Kidney capillary endothelial cell (primary cell): ENCODE measurements around the gene SEZ6L.

Experiments
- DNase-seq: peaks from one replicate; pipeline ENCODE4 v3.0.0-alpha.2; 2018; ENCODE audit warnings: low spot score

SEZ6L gene

DNA sequence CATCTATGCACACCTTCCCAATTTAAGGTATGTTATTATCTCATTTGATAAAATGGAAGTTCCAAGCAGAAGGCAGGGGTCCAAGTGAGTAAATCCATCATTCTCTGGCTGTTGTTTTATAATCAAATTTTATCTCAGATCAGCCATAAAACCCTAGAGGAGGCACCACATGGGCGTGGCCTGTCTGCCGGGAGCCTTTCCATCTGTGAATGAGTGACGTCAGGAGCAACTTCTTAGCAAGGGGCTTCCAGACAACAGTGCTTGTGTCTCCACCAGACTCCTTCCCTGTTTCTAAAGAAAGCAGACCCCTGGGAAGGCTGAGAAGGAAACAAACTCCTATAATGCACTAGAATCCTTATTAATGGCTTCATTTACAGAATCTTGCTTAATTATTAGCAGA, 13.5 kb downstream of the SEZ6L start:
- no peak for DNase-seq

GRCh38 chr22:26185190-26185589, 15.9 kb downstream of the SEZ6L start:
- no peak for DNase-seq

DNA sequence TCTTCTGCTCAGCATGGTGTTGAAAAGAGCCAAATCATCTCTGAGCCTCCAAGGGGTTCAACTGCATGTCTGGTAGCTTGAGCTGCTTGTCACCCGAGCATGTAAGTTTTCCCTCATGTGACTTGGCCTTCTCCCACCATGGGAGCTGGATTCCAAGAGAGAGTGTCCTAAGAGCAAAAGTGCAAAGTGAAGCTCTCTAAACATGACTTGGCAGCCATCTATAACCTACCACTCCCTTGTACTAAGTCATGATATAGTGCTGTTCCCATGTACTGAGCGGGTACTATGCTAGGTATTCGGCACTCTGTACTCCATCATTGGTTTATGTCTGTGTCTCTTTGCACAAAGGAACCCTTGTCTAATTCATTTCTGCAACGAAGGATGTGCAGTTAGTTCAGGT, 19.1 kb downstream of the SEZ6L start:
- DNase-seq, result no peak

DNA sequence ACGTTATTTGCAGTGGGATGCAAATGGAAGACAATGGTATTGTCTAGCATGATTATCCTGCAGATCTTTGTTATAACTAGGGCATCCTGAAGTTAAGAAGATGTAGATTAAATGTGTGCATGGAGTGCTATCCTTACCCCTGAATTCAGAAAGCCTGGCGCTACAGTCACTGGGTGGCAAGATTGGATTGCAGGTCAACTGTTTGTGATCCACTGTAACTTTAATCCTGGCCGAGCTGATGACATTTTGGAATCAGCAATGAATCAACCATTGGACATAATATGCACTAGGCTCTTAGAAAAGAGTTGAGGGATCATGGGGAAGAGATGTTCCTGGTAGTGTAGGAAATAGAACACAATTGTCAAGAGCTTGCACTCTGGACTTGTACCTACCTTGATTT, 25.1 kb downstream of the SEZ6L start:
- no peak for DNase-seq

- no peak for DNase-seq
Observed at GRCh38 chr22:26194877-26195276, 25.6 kb downstream of the SEZ6L start.

DNA sequence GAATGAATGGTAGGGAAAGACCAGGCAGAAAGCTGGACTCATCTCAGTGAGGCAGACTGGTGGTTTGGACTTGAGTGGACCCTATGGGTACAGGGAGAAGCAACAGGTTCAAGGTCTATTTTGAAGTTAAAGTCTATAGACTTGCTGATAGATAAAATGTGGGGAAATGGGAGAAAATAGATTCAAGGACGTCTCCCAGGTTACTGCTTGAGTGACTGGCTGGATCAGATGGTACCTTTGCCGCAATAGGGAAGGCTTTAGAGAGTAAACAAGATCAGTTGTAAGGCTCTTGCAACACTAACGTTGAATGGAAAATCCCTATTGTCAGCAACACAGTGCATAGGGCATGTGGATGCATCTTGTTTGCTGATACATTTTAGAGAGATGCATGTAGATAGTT, 27.4 kb downstream of the SEZ6L start:
- no peak for DNase-seq

DNA sequence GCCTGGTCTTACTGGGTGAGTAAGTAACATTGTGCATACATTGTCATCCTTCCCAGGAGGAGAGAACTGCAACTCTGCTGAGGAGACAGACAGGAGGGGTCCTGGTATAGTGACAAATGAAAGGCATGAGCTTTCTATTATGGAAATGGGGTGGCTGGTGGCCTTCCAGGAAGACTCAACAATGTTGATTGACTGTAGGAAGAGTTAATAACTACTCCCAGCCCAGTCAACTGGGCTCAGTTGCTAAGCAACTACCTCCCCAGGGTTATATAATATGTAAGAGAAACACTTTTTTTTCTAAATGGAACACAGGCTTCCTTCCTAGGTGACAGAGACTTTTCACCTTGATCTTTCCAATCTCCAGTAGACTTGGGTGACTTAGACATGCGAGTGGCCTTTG, 28.2 kb downstream of the SEZ6L start:
- DNase-seq, result no peak

DNA sequence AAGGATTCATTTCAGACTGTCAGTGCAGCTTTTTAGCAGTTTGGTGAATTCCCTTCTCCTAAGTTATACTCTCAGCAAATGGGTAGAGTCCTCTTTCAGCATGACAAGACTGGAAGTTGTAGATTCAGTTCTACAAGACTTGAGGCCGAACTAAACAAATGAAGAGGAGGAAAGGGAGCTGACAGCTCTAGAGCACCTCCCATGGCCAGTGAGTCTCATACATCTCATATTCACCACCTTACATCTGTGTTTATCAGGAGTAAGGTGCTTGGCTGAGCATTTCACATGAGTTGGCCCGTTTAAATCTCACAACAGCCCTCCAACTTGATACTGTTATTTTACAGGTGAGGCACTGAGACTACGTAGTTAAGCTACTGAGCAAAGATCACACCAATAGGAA, 30.4 kb downstream of the SEZ6L start:
- DNase-seq, result no peak

DNA sequence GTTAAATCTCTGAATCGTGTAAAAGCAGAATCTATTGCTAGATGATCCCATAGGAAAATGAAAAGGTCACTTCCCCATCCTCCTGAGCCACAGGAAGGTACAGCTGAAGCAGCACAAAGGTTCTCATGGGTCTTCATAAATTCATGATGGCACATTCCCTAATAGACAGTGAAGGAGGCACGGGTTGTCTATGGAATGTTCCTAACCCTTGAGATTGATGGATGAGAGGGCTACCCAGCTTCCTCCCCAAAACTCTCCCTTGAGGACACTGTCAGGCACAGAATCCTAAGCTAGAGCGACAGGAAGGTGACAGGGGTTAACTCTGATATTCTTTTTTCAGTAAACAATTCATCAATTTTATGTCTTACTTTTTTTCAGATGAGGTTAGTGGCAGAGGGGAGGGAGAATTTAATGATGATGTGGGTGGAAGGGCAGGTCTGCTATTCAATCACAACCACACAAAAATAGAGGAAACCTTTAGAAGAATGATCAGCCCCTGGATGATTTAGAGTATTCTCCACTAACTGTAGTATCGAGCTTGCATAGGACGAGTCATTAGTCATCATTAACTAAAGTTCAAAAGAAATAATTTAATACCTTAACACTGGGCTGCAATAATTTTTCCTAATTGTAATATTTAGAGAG, 33.1 kb downstream of the SEZ6L start:
- DNase-seq, result no peak

DNA sequence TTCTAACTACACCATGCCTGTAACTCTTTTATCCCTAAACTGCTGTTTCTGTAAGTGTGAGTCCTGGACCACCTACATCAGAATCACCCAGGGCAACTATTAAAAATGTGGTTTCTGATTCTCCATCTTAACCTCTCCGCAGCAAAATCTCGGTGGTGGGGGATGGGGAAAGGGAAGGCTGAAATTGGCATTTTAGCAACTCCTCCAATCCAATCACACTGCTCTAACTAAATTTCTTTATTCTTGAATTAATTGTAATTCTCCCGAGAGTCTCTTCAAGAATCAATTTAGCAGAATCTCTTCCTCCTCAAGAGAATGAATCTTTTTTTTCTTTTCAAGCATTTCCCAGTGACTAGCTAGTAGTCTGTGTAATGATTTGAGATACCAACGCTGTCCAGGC, 36.2 kb downstream of the SEZ6L start:
- DNase-seq, result no peak

DNA sequence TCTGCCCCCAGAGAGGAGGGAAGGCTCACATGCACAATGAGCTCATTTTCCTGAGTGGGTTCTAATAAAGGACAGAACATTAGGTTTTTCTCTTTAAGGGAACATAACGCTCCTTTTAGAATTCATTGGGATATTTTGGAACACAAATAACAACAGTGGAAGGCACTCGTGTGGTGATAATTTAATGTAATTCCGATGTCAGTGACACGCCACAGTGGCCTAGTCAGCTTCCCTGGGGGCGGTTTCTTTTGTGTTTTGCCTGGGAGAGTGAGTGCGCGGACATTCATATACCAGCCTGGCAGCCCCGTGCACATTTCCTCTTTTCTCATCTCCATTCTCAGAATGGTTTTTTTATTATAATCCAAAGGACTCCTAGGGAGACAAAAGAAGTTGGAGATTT, 41.1 kb downstream of the SEZ6L start:
- DNase-seq, result no peak

DNA sequence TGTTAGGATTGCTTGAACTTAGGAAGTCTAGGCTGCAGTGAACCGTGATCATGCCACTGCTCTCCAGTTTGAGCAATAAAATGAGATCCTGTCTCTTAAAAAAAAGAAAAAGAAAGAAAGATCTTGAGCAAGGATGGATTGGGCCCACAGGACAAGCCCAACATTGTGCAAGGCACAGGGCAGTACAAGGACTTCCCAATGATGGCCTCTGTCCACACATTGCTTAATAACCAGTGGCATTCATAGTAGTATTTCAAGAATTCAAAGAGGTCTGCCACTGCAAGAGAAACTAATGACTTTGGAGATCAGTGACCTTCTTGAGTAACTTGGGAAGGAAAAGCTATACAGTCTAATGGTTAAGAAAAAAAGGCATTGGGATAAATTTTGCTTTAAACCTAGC, 44.6 kb downstream of the SEZ6L start:
- DNase-seq, result no peak

DNA sequence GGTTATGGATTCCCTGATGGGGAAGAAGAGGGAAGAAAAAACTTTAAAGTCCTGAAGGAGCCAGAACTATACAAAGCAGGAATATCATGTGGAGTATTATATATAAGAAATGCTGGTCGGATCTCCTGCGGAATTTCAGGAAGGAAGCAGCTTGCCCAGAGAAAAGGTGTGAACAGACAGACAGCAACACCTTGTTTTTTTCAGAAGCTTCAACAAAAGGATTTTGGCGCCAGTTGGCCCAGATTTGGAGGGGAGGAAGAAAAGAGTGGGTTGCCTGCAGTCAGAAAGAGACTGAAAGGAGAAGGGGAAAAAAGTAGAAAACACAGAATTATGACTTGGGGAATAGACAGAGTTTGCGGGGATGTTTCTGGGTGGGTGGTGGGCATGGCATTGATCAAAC, 45.2 kb downstream of the SEZ6L start:
- no peak for DNase-seq

DNA sequence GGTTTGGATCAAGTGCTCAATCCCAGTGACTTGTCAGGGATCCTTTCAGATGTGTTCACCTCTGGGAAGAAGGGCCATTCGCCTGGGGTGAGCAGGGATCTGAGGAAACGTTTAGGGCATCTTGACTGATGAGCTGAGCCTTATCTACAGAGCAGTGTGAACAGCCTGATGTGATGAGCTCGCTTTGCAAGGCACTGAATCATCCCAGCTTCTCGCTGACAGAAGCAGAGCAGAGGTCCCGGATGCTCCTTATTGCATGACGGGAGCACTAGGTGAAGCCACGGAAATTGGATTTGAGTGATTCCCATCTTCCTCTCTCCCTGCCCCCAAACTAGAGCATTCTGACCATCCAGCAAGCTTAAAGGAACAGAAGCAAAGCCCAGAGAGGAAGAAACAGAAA, 46.5 kb downstream of the SEZ6L start:
- DNase-seq, result no peak

DNA sequence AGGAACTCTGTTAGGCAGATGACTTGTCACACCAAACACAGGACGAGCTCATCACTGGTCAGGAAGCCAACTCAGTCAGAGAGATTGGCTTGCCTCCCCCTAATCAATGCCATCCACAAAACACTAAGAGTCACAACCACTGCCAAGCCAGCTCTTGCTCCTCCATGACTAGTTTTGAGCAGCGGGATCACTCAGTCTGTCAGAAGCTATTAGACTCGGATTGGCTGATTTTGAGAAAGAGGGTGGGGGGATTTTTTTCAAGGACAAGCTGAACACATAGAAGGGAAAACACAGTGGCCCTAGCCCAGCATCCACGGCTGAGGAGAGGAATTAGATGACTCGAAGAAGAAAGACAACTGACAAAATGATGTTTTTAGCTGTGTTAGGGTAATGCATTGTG, 55.9 kb downstream of the SEZ6L start:
- no peak for DNase-seq

DNA sequence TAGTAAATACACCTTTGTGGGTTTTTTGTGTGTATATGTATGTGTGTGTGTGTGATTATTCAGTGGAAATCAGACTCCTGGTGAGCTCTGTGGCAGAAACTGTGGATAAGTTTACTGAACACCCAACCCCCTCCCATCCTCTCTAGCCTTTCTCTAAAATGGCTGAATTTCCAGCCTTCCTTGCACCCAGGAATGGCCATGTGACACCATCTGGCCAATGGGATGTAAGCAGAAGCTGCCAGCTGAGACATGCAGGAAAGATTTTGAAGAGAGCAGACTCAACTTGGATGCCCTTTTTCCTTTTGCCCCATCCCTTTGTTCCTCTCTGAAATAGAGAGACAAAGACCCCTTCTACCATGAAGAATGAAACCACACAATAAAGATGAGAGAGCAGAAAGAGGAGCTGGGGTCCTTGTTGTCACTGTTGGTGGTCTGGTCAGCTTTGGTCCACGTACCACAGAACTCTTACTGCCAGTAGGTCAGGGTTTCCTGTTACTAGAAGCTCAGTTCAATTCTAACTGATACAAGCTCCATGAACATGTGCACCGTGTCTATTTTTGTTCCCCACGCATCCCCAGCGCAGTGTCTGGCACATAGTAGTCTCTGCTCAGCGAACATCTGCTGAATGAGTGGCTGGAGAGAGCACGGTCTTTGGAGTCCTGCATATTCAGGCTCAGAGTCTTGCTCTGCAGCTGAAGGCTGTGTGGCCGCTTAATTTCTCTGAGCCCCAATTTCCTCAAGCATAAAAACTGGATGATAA, 57.5 kb downstream of the SEZ6L start:
- DNase-seq, result no peak

DNA sequence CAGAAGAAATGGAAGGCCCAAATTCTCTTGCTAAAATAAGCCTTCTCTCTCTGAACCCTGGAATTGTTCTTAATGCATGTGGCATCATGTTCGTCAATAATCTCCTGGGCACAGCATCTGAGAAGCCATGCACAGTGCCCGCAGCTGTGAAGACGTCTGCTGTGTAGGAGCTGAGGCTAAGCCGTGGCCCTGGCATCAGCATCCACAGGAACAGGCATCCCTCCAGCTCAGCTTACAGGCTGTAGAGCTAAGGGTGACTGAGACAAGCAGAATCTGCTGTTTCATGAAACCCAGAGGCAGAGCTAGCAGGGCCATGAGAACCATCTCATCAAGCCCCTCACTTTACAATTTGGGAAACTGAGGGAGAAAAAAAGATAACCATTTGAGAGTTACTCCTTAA, 60.6 kb downstream of the SEZ6L start:
- no peak for DNase-seq

GRCh38 chr22:26234296-26234695, 65.0 kb downstream of the SEZ6L start:
- DNase-seq, result no peak

- no peak for DNase-seq
Observed at GRCh38 chr22:26235792-26236487, 66.7 kb downstream of the SEZ6L start.

DNA sequence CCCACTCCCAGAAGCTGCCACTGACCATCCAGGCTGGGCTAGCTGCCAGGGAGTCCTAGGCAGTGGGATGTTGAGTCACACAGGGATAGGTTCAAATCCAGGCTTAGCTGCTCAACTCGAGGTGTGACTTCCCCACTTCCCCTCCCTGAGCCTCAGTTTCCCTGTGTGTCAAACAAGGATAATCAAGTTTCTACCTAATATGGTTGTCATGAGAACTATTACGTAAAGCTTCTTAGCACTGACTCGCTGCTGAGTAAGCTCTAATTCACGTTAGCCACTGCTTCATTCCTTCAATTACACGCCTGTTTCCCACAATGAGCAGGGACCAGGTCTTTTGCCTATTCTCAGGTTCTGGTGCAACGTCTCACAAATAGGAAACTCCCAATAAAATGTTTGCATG, 67.7 kb downstream of the SEZ6L start:
- DNase-seq, result no peak

- DNase-seq, result no peak
Observed at GRCh38 chr22:26238596-26238995, 69.3 kb downstream of the SEZ6L start.

DNA sequence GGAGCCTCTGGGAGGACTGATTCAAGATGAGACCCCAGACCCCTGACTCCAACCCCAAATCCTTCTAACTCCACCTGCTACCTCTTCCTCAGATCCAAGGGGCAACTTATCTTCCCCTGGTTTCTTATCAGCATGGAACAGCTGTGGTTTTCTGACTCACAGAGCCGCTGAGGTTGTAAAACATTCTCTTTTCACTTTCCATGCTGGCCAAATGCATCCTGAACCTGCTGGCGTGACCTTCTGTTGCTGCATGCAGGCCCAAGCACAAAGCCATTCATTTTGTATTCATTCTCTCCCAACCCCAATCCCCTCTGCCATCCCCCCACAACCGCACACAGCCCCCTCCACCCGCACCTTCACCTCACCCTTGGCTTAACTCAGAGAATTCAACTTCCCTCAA, 70.3 kb downstream of the SEZ6L start:
- DNase-seq, result no peak

DNA sequence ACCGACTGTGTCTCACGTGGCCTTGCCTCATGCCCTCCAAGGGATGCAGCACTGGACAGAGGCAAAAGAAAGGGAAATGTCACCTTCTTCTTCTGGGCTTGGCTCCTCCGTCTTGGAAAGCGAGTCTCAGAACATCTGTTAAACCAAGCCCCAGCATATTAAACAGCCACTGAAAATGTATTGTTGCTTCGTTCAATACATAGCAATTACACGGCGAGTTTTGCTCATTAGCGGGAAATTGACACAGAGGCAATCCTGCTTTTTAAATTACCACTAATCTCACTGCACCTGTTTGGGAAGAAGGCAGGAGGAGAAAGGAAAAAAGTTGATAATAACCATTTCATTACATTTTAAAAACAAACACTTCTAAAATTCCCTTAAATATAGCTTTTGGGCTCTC, 72.1 kb downstream of the SEZ6L start:
- no peak for DNase-seq

GRCh38 chr22:26245001-26245400, 75.7 kb downstream of the SEZ6L start:
- DNase-seq, result no peak
